Thyroid gland (tissue), 4 donors: ENCODE data around the gene TEAD3.

Source experiments
- POLR2A ChIP-seq, 2 donors: fragments of 450-650 bp; IDR thresholded peaks; one replicate each; pipeline ENCODE4 v1.6.1; 2017; ENCODE audit warnings: antibody characterized with exemption in 2 of 2, mild to moderate bottlenecking in 2 of 2, moderate library complexity in 1 of 2
- TF ChIP-seq, protein P1 (sequence below), 6 experiments: fragments of 200-600 bp in 3 of 6; fragments of 450-650 bp in 3 of 6; sonication (generic) in 3 of 6; IDR thresholded peaks; one replicate each; pipeline ENCODE4 v1.5.1; 2016 to 2019; ENCODE audit warnings: antibody characterized with exemption in 6 of 6, mild to moderate bottlenecking in 2 of 6, inconsistent platforms in 1 of 6, moderate library complexity in 1 of 6

- no peak for TF ChIP-seq POLR2A (IDR thresholded peaks at IDR 0.05)
- TF ChIP-seq, protein P1, sequence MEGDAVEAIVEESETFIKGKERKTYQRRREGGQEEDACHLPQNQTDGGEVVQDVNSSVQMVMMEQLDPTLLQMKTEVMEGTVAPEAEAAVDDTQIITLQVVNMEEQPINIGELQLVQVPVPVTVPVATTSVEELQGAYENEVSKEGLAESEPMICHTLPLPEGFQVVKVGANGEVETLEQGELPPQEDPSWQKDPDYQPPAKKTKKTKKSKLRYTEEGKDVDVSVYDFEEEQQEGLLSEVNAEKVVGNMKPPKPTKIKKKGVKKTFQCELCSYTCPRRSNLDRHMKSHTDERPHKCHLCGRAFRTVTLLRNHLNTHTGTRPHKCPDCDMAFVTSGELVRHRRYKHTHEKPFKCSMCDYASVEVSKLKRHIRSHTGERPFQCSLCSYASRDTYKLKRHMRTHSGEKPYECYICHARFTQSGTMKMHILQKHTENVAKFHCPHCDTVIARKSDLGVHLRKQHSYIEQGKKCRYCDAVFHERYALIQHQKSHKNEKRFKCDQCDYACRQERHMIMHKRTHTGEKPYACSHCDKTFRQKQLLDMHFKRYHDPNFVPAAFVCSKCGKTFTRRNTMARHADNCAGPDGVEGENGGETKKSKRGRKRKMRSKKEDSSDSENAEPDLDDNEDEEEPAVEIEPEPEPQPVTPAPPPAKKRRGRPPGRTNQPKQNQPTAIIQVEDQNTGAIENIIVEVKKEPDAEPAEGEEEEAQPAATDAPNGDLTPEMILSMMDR (IDR thresholded peaks at IDR 0.05), result no peak
These were observed 2.5 kb upstream of the TEAD3 start for GRCh38 chr6:35499372-35499771.
